GM23338 (cell line): Measurements from ENCODE around the gene ZCCHC2. TPM values are rescaled to one million over a fixed set of nuclear protein-coding genes. Genes with fewer than 3 reads are reported as not detected.

Experiments used
- ATAC-seq: fragments of 200-7000 bp; cut with Tn5 transposase; 3 replicates; pipeline ENCODE4 v1.9.1; 2020
- DNase-seq: peaks from one replicate; pipeline ENCODE4 v3.0.0-alpha.2; 2015; ENCODE audit warnings: low spot score
- H2AFZ ChIP-seq: fragments of 200-600 bp; sonication (generic); 2 replicates; pipeline ENCODE4 v1.8.0; 2016; ENCODE audit warnings: antibody characterized with exemption, mild to moderate bottlenecking, moderate library complexity
- H3F3A ChIP-seq: fragments of 200-600 bp; sonication (generic); replicated peaks from 2 replicates; pipeline ENCODE4 v1.8.0; 2017; ENCODE audit warnings: antibody characterized with exemption, mixed run types, low read depth
- H3K27ac ChIP-seq: fragments of 200-600 bp; sonication (generic); 2 replicates; pipeline ENCODE4 v1.6.1; 2016; ENCODE audit warnings: low read depth
- H3K27me3 ChIP-seq: fragments of 200-600 bp; sonication (generic); 2 replicates; pipeline ENCODE4 v1.8.0; 2016; ENCODE audit warnings: mild to moderate bottlenecking, mixed run types, moderate library complexity; ENCODE audit not compliant: insufficient read depth
- H3K36me3 ChIP-seq: fragments of 200-600 bp; sonication (generic); 2 replicates; pipeline ENCODE4 v1.8.0; 2016; ENCODE audit warnings: mild to moderate bottlenecking; ENCODE audit not compliant: insufficient read depth
- H3K4me1 ChIP-seq: fragments of 200-600 bp; sonication (generic); 2 replicates; pipeline ENCODE4 v1.8.0; 2016; ENCODE audit warnings: mild to moderate bottlenecking, moderate library complexity; ENCODE audit not compliant: insufficient read depth
- H3K4me2 ChIP-seq: fragments of 200-600 bp; sonication (generic); 2 replicates; pipeline ENCODE4 v1.7.1; 2017; ENCODE audit warnings: mixed run types
- H3K4me3 ChIP-seq: fragments of 200-600 bp; sonication (generic); 2 replicates; pipeline ENCODE4 v1.6.1; 2016; ENCODE audit warnings: mixed run types
- H3K79me2 ChIP-seq: fragments of 200-600 bp; sonication (generic); replicated peaks from 2 replicates; pipeline ENCODE4 v1.8.0; 2017; ENCODE audit warnings: mild to moderate bottlenecking; ENCODE audit not compliant: insufficient read depth
- H3K9me2 ChIP-seq: fragments of 200-600 bp; sonication (generic); 2 replicates; pipeline ENCODE4 v1.8.0; 2017; ENCODE audit not compliant: insufficient read depth
- H4K20me1 ChIP-seq: fragments of 200-600 bp; sonication (generic); replicated peaks from 2 replicates; pipeline ENCODE4 v1.8.0; 2017; ENCODE audit warnings: mild to moderate bottlenecking; ENCODE audit not compliant: insufficient read depth
- H3K27ac Mint-ChIP-seq: 2 replicates; pipeline ENCODE4 v1.8.0; 2020; ENCODE audit warnings: inconsistent platforms, mild to moderate bottlenecking, moderate library complexity, mixed read lengths
- H3K27me3 Mint-ChIP-seq: 3 replicates; pipeline ENCODE4 v1.8.0; 2022; ENCODE audit warnings: low read depth, mild to moderate bottlenecking, moderate library complexity, mixed read lengths, inconsistent platforms; ENCODE audit not compliant: insufficient read depth, poor library complexity
- H3K36me3 Mint-ChIP-seq: 3 replicates; pipeline ENCODE4 v1.8.0; 2021; ENCODE audit warnings: low read depth, mild to moderate bottlenecking, inconsistent platforms, moderate library complexity, mixed read lengths
- H3K4me1 Mint-ChIP-seq: 3 replicates; pipeline ENCODE4 v1.8.0; 2020; ENCODE audit warnings: mild to moderate bottlenecking, inconsistent platforms, mixed read lengths
- H3K4me3 Mint-ChIP-seq: 3 replicates; pipeline ENCODE4 v1.8.0; 2021; ENCODE audit warnings: moderate library complexity, mild to moderate bottlenecking, inconsistent platforms, mixed read lengths
- H3K9me3 Mint-ChIP-seq: 3 replicates; pipeline ENCODE4 v1.8.0; 2020; ENCODE audit warnings: moderate library complexity, mild to moderate bottlenecking, inconsistent platforms, mixed read lengths
- CREB1 ChIP-seq: fragments of 250-450 bp; sonication (Bioruptor Pico); IDR thresholded peaks from 2 replicates; pipeline ENCODE4 v1.5.0; 2020; ENCODE audit warnings: low read depth, mild to moderate bottlenecking, moderate library complexity
- CTCF ChIP-seq, 2 experiments: fragments of 200-600 bp in 1 of 2; sonication (generic) in 1 of 2; conservative IDR thresholded peaks; 2 replicates each; pipeline versions ENCODE4 v1.5.1 to v1.6.1; 2016 to 2017; ENCODE audit warnings: antibody characterized with exemption in 2 of 2, low read depth in 2 of 2, mild to moderate bottlenecking in 2 of 2, moderate library complexity in 1 of 2
- EZH2phosphoT487 ChIP-seq: fragments of 200-600 bp; sonication (generic); IDR thresholded peaks from one replicate; pipeline ENCODE4 v1.8.1; 2018; ENCODE audit warnings: antibody characterized with exemption; ENCODE audit not compliant: unreplicated experiment
- JUNB ChIP-seq: IDR thresholded peaks from one replicate; pipeline ENCODE4 v1.6.1; 2016; ENCODE audit warnings: antibody characterized with exemption; ENCODE audit not compliant: unreplicated experiment
- NANOG ChIP-seq: IDR thresholded peaks from 2 replicates; pipeline ENCODE4 v1.6.1; 2016; ENCODE audit warnings: antibody characterized with exemption, borderline replicate concordance
- REST ChIP-seq: IDR thresholded peaks from one replicate; pipeline ENCODE4 v1.6.1; 2018; ENCODE audit warnings: antibody characterized with exemption; ENCODE audit not compliant: unreplicated experiment
- STAT1 ChIP-seq: IDR thresholded peaks from one replicate; pipeline ENCODE4 v1.6.1; 2016; ENCODE audit warnings: antibody characterized with exemption; ENCODE audit not compliant: unreplicated experiment
- ZNF114 ChIP-seq: fragments of 250-450 bp; sonication (Bioruptor Pico); IDR thresholded peaks from 2 replicates; pipeline ENCODE4 v1.5.0; 2020; ENCODE audit warnings: mild to moderate bottlenecking, moderate library complexity
- polyA plus RNA-seq: library from polyadenylated mRNA; unstranded; fragments of >200 nt; fragmentation: Nextera tagmentation; extraction: Ambion mirVana; gene quantifications from 2 replicates; pipeline ENCODE4 v1.2.1, GENCODE V29; 2016
- total RNA-seq: library from RNA; depleted of rRNA; stranded (reverse); fragments of >200 nt; shearing (Covaris generic); gene quantifications from 2 replicates; pipeline ENCODE4 v1.2.3, GENCODE V29; 2014

Gene ZCCHC2
- total and polyA plus RNA-seq, 2 experiments from 2014 or later = 5.4 to 15.4 TPM

GRCh38 chr18:62605685-62606084, 82.9 kb downstream of the ZCCHC2 start (continued):
- TF ChIP-seq CTCF (conservative IDR thresholded peaks at IDR 0.05; ENCODE audit: low read depth in 2 of 2) = no peak
- no peak for TF ChIP-seq NANOG
- no peak for TF ChIP-seq REST
- TF ChIP-seq STAT1 = no peak
- no peak for TF ChIP-seq EZH2phosphoT487
- TF ChIP-seq JUNB = no peak
- no peak for TF ChIP-seq CREB1 (CRISPR knock-in tag)

- Histone ChIP-seq H3K27me3 (no peaks in the 10 kb centered on the region), H3K4me3 (no peak overlapping the region), H3K4me2 (no peak overlapping the region), H4K20me1 (no peaks in the 10 kb centered on the region), H3K27ac (no peak overlapping the region), H3K4me1 (peaks cover 13% of the 10 kb centered on the region), H3K79me2 (no peaks in the 10 kb centered on the region), H3F3A (no peaks in the 10 kb centered on the region), H2AFZ (no peak overlapping the region), H3K36me3 (no peaks in the 10 kb centered on the region), H3K9me2 (no peaks in the 10 kb centered on the region)
- Mint-ChIP-seq H3K4me1 (peaks cover 26% of the 10 kb centered on the region), H3K27me3 (peaks cover 22% of the 10 kb centered on the region), H3K4me3 (no peak overlapping the region), H3K27ac (no peak overlapping the region), H3K36me3 (no peaks in the 10 kb centered on the region), H3K9me3 (no peaks in the 10 kb centered on the region)
- DNase-seq (no peak), ATAC-seq (no peak)
- TF ChIP-seq NANOG (no peak), CTCF (conservative IDR thresholded peaks at IDR 0.05; ENCODE audit: low read depth in 2 of 2) (no peak), STAT1 (no peak), EZH2phosphoT487 (no peak), ZNF114 (CRISPR knock-in tag) (no peak)
Observed at GRCh38 chr18:62606106-62606505, 83.3 kb downstream of the ZCCHC2 start.
